ENCODE data around the gene RABGAP1L.

DNA sequence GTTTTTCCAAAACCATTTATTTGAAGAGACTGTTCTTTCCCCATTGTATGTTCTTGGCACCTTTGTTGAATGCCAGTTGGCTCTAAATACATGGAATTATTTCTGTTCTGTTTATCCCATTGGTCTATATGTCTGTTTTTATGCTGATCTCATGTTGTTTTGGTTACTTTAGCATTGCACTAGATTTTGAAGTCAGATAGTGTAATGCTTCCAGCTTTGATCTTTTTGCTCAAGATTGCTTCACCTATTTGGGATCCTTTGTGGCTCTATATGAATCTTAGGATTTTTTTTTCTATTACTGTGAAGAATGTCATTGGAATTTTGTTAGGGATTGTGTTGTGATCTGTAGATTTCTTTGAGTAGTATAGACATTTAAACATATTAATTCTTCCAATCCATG lies 149.3 kb downstream of the RABGAP1L start:
- TF ChIP-seq, protein P1, sequence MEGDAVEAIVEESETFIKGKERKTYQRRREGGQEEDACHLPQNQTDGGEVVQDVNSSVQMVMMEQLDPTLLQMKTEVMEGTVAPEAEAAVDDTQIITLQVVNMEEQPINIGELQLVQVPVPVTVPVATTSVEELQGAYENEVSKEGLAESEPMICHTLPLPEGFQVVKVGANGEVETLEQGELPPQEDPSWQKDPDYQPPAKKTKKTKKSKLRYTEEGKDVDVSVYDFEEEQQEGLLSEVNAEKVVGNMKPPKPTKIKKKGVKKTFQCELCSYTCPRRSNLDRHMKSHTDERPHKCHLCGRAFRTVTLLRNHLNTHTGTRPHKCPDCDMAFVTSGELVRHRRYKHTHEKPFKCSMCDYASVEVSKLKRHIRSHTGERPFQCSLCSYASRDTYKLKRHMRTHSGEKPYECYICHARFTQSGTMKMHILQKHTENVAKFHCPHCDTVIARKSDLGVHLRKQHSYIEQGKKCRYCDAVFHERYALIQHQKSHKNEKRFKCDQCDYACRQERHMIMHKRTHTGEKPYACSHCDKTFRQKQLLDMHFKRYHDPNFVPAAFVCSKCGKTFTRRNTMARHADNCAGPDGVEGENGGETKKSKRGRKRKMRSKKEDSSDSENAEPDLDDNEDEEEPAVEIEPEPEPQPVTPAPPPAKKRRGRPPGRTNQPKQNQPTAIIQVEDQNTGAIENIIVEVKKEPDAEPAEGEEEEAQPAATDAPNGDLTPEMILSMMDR (IDR thresholded peaks at IDR 0.05): no peak
- TF ChIP-seq POLR2A (IDR thresholded peaks at IDR 0.05): no peak

Data from body of pancreas (tissue), 4 donors.